HG02884 (cell line): ENCODE measurements around the gene C9orf43.
"Not testable (repeated sequence)": the region's sequence is repeated elsewhere in the genome, so short reads cannot be mapped to it uniquely, and the experiment has no call there.

Experiments used
- ATAC-seq: cut with Tn5 transposase; IDR thresholded peaks from one replicate; pipeline ENCODE4 v1.9.1; 2021; ENCODE audit warnings: mild to moderate bottlenecking, moderate library complexity; ENCODE audit not compliant: unreplicated experiment

The C9orf43 gene

DNA sequence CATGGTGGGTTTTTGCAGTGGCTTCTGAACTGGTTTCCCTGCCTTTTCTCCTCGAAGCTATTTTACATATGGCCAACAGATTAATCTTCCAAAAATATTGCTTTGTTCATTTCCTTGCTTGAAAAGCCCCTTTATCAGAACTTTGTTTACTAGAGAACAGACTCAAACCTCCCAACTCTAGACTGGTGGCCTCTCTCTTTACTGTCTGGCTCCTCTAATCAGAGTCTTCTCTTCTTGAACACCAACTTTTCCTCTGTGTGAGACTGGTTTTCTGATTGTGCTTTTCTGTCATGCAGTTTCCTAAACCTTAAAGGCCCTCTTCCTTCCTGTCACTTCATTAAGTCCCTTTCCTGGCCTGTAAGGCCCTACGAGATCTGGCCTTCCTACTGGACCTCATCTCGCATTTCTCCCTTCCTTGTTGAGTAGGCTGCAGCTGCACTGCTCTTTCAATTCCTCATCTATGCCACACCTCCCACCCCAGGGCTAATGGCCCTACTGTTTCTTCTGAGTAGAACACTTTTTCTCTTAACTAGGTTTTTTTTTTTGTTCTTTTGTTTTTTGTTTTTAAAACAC is 5.7 kb downstream of the C9orf43 start:
- peak; percentile 95 for ATAC-seq

DNA sequence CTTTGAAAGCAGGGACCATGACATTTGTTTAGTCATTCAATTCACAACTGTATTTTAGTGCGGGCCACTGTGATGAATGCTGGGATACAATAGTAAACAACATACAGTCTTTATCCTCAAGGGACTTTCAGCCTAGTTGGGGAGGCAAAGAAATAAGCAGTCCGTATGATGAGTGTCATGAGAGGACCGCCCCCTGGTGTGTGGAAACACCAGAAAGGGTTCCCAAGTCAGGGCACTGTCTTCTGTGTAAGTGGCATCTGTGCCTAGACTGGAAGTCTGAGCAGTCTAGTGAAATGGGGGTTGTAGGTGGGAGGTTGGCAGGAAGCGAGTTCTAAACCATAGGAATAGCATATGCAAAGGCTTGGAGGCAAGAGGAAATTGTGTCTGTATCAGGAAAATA is 6.8 kb downstream of the C9orf43 start:
- no peak for ATAC-seq

DNA sequence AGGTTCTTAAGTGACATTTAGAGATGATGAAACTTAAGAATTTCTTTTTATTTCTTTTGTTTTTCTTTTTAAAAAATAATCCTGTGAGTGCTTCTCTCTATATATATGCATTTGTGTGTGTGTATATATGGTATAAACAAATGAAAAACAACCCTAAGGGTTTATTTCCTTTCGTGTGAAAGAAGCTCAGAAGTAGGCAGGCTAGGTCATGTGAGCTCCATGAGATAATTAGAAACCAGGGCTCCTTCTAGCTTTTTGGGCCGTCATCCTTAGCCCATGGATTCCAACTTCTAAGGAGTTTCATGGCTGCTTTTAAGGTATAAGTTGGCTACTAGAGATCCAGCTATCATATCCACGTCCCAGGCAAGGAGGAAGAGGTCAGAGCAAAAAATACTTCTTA is 11.2 kb downstream of the C9orf43 start:
- ATAC-seq: no peak

DNA sequence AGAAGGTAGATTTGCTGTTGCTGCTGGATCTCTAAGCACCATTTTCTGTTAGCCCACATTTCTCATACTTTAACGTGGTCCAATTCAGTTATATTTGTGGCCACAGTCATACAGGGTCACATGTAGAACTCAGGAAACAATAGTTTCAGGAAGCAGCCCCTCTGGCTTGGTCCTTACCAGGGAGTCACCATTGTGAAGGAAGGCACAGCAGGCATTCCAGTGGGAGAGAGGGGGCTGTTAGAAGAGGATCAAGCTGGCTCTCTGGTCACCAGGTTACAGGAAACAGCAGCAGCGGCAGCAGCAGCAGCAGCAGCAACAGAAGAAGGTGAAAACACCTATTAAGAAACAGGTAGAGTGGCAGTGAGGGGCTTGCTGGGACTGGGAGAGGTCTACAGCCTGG is 14.5 kb downstream of the C9orf43 start:
- no peak for ATAC-seq

DNA sequence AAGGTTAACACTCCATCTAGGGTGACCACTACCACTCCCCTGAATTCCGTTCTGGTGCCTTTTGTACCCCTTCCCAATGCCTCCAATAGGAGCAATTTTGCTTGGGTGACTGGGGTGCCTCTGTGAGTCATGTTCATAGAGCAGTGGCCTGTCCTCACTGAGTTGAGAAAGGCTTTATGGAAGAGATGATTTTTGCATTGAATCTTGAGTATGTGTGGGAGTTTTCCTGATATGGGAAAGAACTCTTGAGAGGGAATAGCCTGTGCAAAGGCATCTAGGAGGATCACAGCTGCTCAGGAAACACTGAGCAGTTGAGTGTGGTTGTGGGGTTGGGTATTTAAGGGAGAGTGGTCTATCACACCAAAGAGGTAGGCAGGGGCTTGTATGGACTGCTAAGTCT is 16.2 kb downstream of the C9orf43 start:
- ATAC-seq: no peak

DNA sequence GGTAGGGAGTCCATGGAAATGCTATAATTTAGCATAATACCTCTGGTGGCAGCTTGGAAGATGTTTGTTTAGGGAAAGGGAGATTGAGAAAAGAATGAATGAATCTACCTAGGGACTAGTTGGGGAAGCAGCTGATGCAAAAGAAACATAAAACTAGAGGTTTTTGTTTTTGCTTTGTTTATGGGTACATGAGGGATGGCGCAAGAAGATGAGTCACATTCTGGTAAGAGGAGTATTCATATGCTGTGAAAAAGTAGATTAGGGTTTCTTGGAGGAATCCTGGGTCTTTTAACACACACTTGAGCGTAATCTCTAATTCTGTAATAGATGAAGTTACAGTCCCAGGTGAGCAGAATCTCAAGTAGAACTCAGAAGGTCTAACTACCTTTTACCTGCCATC is 17.1 kb downstream of the C9orf43 start:
- no peak for ATAC-seq

DNA sequence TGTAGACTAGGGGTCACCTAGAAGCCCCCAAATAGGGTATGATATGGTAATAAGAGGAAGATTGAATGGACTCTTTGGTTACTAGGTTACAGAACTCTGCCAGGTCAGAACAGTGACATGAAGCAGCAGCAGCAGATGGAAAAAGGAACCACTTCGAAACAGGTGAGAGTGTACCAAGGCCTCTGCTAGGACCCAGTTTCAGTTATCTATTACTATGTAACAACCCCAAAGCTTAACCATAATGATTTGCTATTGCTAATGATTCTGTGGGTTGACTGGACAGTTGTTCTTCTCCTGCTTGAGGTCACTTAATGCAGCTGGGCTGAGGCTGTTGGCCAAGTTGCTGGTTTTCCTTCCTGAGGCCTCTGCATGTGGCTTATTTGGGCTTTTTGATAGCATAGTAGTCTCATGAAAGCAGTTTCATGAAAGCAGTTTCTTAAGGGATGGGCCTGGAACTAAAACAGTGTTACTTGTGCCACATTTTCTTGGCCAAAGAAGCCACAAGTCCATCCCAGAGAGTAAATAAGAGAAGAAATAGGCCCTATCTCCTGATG is 17.6 kb downstream of the C9orf43 start:
- no peak for ATAC-seq

DNA sequence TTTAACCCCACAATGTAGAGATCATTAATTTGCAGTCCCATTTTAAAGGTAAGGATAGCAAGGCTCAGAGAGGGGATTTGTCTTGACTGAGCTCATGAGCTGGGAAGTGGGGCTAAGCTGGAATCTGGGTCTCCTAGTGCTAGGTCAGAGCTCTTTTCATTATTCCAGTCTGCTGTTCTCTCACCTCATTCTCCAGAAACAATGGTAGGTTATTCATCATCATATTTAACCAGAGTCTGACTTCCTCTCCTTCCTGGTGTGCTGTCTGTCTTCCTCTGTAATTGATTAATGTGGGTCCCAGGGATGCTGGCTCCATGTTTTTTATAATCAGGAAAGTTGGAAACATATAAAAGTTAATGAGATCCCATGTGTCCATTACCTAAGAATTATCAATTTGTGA is 20.6 kb downstream of the C9orf43 start:
- ATAC-seq: no peak

DNA sequence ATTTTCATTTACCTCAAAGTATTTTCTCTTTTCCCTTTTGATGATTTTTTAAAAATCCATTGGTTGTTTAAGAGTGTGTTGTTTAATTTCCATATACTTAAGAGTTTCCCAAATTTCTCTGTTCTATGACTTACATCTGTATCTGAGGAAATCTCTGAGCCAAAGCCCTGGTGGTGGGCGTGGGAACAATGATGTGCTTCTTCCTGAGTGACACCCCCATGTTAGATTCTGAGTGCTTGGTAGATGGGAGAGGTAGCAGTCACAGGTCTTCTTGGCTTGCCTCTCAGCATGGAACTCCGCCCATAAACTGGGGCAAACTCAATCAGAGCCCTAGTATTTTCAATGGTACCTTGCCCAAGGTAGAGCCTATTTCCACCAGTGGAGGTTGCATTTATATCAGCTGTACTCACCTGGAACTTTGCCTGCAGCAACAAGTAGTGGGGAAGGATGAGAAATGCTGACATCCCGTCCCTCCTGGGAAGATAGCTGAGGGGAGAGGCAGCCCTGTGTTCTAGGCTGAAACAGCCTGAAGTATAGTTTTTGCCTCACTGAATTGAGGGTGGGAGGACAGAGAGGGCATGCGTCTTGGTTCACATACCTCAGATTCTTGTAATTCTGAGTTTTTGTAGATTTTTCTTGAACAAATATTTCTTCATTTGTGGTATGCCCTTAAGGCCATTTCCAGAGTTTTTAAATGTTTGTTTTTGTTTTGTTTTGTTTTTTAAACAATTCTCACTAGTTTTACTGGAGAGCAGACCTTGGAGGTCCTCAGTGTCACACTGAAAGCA is 26.4 kb downstream of the C9orf43 start:
- ATAC-seq: no peak

DNA sequence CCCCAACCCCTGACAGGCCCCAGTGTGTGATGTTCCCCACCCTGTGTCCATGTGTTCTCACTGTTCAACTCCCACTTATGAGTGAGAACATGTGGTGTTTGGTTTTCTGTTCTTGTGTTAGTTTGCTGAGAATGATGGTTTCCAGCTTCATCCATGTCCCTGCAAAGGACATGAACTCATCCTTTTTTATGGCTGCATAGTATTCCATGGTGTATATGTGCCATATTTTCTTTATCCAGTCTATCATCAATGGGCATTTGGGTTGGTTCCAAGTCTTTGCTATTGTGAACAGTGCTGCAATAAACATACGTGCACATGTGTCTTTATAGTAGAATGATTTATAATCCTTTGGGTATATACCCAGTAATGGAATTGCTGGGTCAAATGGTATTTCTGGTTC is 27.2 kb downstream of the C9orf43 start:
- not testable (repeated sequence) for ATAC-seq

DNA sequence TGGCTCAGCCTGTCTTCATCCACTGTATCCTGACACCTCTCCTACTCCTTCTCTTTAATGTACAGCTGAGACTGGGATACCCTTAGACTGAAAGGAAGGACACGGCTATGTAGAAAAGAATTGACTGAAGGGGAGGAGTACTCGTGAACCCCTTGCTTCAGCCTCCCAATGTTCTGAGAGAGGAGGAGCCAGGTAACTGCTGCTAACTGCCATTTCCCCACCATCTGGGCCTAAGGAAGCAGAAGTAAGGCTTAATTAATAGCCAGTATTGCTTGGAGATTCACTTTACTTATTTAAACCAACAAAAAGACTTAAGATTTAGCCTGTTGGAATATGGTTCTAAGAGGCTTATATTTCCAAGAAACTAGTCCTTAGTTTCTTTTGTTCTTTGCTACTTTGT is 34.2 kb downstream of the C9orf43 start:
- no peak for ATAC-seq

DNA sequence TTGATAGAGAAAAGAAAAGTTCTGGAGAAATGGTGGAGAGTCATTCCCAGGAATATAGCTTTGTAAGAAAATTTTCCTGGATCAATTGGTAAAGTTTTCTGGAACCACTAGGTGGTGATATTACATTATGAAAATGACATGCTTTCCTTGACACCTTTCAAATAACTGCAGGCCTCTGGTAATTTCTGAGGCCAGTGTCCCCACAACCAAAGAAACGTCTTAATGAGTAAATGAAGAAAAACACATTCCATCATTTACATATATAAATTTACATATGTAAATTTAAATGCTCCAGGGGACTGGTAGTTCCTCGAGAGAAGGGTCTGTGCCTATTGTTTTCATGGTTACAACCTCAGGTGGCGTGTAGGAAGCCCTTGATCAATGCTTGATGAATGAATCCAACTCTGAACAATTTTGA is 35.8 kb downstream of the C9orf43 start:
- no peak for ATAC-seq

DNA sequence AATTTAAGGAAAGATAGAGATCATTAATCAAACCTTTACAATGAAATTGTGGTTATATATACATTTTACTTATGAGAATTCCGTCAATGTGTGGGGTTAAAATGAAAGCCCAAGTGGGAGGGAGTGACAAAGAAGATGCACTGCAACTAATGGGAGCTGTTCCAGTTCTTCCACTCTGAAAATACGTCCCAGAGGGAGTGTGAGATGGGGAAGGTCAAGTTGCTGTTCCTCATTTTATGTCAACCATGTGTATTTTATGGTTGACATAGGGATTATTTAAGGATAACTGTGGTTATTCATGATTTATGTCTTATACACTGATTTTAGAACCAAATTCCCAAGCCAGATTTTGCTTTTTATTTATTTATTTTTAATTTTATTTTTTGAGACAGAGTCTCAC is 38.8 kb downstream of the C9orf43 start:
- no peak for ATAC-seq

DNA sequence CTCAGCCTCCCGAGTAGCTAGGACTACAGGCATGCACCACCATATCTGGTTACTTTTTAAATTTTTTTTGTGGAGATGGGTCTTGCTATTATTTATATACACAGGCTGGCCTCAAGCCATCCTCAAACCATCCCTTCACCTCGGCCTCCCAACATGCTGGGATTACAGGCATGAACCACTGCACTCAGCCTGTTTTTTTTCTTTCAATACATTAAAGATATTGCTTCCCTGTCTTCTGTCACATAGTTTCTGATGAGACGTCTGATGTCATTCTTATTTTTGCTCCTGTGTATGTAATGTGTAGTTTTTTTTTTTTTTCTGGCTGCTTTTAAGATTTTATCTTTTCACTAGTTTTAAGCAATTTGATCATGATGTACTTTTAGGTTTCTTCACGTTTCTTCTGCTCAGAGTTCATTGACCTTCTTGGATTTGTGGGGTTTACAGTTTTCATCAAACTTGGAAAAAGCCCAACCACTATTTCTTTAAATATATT is 41.6 kb downstream of the C9orf43 start:
- no peak for ATAC-seq

DNA sequence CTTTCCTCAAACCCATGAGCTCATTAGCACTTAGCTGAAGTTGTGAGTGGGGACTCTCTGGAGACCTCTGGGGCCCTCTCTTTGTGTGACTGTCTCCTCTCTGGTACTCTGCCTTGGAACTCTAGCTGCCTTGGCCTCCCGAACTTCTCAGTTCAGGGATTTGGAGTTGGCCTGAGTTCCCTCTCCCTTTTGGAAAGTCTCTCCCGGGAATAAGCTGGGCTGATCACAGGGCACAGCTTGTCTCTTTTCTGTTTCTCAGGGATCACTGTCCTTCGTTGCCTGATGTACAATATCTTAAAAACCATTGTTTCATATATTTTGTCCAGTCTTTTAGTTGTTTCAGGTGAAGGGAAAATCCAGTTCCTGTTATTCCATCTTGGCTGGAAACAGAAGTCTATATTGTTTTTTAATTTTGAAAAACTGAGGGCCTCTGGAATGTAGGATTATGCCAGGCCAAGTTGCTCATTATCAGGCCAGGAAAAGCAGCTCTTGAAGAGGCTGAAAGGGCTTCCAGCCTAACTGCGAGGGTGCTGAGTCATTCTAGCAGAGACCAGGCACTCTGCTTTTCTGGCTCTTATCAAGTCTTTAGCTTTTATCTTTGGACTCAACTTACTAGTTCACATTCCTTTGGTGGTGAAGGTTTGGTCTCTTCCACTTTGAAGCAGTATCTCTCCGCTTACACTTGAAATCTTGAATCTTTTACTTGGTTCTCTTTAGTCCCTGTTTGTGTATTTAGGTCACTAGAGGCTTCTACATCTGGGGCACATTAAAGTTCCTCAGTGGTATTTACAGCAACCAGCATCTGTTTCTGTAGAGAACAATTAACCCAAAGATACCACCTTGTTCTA is 44.6 kb downstream of the C9orf43 start:
- no peak for ATAC-seq

DNA sequence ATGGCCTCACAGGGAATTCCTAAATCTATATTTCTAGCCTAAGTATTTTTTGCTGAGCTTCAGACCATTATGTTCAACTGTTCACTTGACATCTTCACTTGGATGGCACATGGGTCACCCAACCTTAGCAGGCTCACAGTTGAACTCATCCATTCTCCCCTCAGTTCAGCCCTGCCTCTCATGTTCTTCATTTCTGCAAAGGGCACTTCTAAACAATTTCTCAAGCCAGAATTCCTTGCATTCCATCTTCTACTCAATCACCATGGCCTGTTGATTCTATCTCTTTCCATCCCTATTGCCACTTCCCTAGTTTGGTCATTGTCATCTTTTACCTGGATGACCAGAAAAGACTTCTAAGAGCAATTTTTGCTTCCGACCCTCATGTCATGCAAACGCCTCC is 45.7 kb downstream of the C9orf43 start:
- no peak for ATAC-seq

DNA sequence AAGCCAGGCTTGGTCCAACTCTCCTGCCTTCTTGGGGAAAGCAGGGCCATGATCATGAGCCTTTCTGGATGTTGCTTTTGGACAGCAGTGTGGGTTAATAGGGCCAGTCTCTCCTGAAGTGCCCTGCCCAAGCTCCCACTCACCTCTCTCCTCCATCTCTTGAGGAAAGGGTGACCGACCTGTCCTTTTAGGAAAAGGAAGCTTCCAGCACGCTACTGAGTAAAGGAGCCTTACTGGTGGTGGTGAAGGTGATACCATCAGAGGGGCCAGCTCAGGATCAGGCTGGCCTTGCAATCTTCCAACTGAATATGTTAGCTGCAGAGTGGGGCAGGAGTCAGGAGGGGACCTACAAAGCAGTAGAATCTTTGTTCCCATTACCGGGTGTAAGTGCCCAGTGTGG is 50.7 kb downstream of the C9orf43 start:
- ATAC-seq: no peak

DNA sequence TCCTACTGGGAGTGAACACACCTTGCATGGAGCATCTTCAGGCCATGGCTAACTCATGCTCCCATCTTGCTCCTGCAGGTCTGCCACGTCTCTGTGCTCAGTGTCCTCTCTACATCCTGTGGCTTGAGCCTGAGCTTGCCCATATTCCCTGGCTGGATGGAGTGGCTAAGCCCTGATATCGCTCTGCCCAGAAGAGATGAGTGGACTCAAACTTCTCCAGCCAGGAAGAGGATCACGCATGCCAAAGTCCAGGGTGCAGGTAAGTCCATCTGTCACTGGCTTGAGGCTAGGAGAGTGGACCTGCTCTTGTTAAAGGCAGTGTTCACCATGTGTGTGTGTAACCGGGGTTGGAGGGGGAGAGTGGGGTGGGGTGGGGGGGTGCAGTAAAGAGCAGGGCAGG is 51.4 kb downstream of the C9orf43 start:
- ATAC-seq: no peak

DNA sequence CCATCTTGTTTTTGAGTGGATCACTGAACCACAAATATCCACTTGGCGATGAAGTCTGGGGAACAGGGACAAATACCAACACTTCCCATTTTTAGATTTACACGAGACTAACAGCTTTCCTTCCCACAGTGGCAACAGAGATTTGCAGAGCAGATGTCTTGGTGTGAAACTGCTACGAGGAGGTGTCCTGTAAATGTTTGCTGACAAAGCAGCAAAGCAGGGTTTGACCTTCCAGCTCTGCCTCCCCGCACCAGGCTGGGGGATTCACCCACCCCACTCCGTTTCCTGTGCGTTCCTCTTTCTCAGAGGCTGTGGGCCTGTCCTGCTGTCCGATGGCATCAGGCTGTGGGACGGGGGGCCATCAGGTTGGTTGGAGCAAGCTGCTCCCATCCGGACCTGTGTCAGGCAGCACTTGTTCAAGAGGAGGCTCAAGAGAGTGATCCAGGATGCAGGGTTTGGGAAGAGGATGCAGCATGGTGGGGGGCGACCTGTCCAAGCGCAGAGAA is 52.3 kb downstream of the C9orf43 start:
- ATAC-seq: no peak

DNA sequence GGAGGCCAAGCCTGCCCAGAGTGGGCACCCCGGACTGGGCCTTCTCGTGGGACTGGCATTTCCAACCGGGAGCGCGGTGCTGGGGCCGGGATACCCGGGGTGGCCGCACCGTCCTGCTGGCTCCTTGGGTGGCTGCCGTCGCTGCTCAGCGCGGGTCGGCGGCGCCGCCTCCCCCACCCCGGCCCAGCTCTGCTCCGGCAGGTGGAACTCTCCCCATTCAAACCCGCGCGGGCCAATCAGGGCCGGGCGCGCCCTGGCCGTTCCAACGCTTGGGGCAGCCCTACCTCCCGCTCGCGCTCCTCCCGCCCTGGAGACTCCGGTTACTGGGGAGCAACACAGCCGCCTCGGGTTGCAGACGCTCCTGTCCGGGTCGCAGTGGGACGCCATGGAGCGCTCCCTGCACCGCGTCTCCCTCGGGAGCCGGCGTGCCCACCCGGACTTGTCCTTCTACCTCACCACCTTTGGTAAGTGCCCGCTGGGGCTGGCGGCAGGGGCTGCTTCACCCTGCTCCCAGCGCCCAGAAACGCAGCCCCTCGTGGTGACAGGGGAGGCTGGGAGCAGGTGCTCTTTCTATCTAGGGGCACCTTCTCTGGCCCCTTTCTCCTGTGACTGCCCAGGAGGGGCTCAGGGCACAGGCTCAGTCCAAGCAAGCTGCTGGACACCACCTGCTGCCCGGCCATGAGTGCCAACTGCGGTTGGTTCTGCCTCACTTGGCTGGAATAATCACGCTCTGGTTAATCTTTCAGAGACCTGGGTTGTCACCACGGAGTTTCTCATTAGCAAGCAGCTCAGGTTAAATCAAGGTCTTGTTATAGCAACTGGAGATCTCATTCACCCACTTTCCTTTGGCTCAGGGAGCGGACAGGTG is 53.1 kb downstream of the C9orf43 start, which contains the start of gene RGS3:
Gene RGS3, plus strand, starts transcription at position 310 of the 868 bp plus-strand sequence. Its CDS starts 76 bp downstream, at position 386.
- no peak for ATAC-seq
